Progenitor cell of endocrine pancreas (in vitro differentiated cells): ENCODE measurements around the gene FEN1. TPM values are rescaled to one million over a fixed set of nuclear protein-coding genes. Genes with fewer than 3 reads are reported as not detected.
A peak's percentile ranks its signal among the peaks of the same experiment; 100 is the strongest.

Source experiments
- DNase-seq: peaks from one replicate; pipeline ENCODE4 v3.0.0; 2021; ENCODE audit warnings: low spot score; ENCODE audit not compliant: unreplicated experiment
- H3K27ac Mint-ChIP-seq: 2 replicates; pipeline ENCODE4 v1.8.0; 2021; ENCODE audit warnings: mild to moderate bottlenecking, moderate library complexity, mixed read lengths
- H3K27me3 Mint-ChIP-seq: 2 replicates; pipeline ENCODE4 v1.8.0; 2021; ENCODE audit warnings: mixed read lengths
- H3K36me3 Mint-ChIP-seq: 2 replicates; pipeline ENCODE4 v1.8.0; 2022; ENCODE audit warnings: mixed read lengths; ENCODE audit not compliant: insufficient read depth
- H3K4me1 Mint-ChIP-seq: 2 replicates; pipeline ENCODE4 v1.8.0; 2021; ENCODE audit warnings: low read depth, mixed read lengths
- H3K4me3 Mint-ChIP-seq: 2 replicates; pipeline ENCODE4 v1.8.0; 2021; ENCODE audit warnings: low read depth, mild to moderate bottlenecking, moderate library complexity, mixed read lengths
- H3K9me3 Mint-ChIP-seq: 2 replicates; pipeline ENCODE4 v1.8.0; 2021; ENCODE audit warnings: low read depth, mixed read lengths
- total RNA-seq: library from RNA; stranded (reverse); gene quantifications from 2 replicates; pipeline ENCODE4 v1.2.1, GENCODE V29; 2021
- TF ChIP-seq, protein P1 (sequence below): fragments of 200-600 bp; sonication (generic); IDR thresholded peaks from one replicate; pipeline ENCODE4 v1.5.0; 2021; ENCODE audit warnings: antibody characterized with exemption, mild to moderate bottlenecking; ENCODE audit not compliant: unreplicated experiment

The FEN1 gene
- total RNA-seq, 1 donor from 2014 or later = 34.4 TPM

DNA sequence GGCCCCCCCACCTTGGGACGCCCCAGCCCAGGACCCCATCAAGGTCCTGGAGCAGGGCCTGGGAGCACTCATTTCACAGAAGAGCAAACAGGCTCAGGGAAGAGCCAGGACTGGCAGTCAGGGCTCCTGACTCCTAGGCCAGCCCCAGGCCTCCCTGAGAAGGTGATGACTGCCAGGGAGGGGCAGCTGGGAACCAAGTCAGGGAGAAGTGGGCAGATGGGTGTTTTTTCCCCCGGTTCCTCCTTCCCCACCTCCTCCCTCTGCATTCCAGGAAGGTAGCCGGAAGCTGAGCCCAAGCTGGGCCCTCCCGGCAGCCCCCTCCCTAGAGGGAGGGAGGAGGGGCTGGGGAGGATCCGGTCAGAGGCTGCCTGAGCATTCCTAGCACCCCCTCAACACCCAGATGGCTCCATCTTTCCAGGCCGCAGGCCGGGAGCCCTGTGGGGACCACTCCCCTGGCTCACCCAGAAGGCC lies 20.7 kb upstream of the FEN1 start:
- TF ChIP-seq, protein P1, sequence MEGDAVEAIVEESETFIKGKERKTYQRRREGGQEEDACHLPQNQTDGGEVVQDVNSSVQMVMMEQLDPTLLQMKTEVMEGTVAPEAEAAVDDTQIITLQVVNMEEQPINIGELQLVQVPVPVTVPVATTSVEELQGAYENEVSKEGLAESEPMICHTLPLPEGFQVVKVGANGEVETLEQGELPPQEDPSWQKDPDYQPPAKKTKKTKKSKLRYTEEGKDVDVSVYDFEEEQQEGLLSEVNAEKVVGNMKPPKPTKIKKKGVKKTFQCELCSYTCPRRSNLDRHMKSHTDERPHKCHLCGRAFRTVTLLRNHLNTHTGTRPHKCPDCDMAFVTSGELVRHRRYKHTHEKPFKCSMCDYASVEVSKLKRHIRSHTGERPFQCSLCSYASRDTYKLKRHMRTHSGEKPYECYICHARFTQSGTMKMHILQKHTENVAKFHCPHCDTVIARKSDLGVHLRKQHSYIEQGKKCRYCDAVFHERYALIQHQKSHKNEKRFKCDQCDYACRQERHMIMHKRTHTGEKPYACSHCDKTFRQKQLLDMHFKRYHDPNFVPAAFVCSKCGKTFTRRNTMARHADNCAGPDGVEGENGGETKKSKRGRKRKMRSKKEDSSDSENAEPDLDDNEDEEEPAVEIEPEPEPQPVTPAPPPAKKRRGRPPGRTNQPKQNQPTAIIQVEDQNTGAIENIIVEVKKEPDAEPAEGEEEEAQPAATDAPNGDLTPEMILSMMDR = no peak
- H3K4me3 Mint-ChIP-seq = no peak overlapping the region
- DNase-seq = no peak
- no peaks in the 10 kb centered on the region for H3K27me3 Mint-ChIP-seq
- peaks cover 19% of the 10 kb centered on the region for H3K4me1 Mint-ChIP-seq
- no peaks in the 10 kb centered on the region for H3K9me3 Mint-ChIP-seq
- H3K27ac Mint-ChIP-seq = peak overlapping the region; percentile 84
- peaks cover 5% of the 10 kb centered on the region for H3K36me3 Mint-ChIP-seq

DNA sequence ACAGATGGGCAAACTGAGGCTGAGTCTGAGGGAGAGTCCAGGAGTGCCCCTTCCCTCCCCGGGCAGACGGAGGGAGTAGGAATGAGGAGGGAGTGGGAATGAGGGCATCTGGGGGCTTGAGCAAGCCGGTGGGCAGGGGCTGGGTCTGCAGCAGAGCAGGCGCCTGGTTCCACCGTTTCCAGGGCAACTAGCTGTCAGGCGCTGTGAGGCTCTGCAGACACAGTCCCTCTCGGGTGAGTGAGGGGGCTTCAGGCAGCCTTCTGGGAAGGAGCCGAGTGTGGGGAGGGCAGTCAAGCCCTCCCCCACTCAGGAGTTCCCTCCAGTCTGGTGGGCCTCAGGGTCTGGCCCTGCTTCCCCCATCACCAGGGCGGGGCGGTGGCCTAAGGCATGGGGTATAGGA lies 19.4 kb upstream of the FEN1 start:
- Mint-ChIP-seq H3K9me3 (no peaks in the 10 kb centered on the region), H3K27ac (no peak overlapping the region), H3K36me3 (peaks cover 8% of the 10 kb centered on the region), H3K27me3 (no peaks in the 10 kb centered on the region), H3K4me3 (no peak overlapping the region), H3K4me1 (peaks cover 12% of the 10 kb centered on the region)
- DNase-seq = no peak
- TF ChIP-seq, protein P1 = no peak

DNA sequence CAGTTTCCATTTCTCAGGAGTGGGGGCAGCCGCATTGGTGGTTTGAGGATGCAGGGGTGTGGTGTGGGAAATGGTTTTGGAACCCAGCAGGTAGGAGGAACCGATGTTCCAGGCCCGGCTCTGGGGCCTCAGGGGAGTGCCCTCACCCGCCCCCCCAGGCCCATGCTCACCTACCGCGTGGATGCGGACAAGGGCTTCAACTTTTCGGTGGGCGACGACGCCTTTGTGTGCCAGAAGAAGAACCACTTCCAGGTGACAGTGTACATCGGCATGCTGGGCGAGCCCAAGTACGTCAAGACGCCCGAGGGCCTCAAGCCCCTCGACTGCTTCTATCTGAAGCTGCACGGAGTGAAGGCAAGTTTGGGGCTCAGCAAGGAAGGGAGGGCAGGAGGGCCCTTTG lies 18.9 kb upstream of the FEN1 start:
- Mint-ChIP-seq H3K27me3 (no peaks in the 10 kb centered on the region), H3K9me3 (no peaks in the 10 kb centered on the region), H3K27ac (no peak overlapping the region), H3K36me3 (peaks cover 8% of the 10 kb centered on the region), H3K4me1 (peaks cover 8% of the 10 kb centered on the region), H3K4me3 (no peak overlapping the region)
- TF ChIP-seq, protein P1 = no peak
- DNase-seq = no peak

DNA sequence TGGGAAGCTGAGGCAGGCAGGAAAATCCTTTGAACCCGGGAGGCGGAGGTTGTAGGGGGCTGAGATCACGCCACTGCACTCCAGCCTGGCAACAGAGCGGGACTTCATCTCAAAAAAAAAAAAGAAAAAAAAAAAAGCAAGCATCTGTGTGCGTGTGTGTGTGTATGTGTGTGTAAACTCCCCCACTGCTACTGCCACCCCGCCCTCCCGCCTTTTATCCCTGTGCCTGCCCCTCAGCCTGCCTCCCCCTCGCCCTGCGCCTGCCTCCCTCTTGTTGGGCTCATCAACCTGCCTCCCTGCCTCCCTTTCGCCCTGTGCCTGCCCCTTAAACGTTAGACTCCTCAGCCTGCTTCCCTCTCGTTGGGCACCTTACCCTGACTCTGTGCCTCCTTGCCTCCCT lies 18.3 kb upstream of the FEN1 start:
- Mint-ChIP-seq H3K4me1 (peaks cover 7% of the 10 kb centered on the region), H3K27ac (no peak overlapping the region), H3K36me3 (peaks cover 8% of the 10 kb centered on the region), H3K27me3 (no peaks in the 10 kb centered on the region), H3K9me3 (no peaks in the 10 kb centered on the region), H3K4me3 (no peak overlapping the region)
- no peak for DNase-seq
- TF ChIP-seq, protein P1 = no peak

DNA sequence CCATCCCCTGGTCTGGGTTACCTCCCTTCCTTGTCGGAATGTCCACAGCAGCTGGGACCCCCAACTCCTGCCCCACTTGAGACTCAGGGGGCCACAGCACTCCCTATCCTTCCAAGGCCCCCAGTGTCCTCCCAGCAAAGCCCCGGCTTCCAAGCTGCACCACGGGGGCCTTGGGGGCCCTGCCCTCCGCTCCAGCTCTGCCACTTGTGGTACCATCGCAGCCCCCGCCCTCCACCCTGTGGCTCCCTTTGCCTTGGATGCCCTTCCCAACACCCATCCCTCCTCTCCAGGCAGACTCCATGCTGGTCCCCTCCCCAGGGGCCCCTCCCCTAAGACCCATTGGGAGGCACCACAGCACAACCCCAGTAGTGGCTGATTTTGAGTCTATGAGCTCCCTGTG lies 17.6 kb upstream of the FEN1 start:
- Mint-ChIP-seq H3K4me1 (peaks cover 4% of the 10 kb centered on the region), H3K9me3 (no peaks in the 10 kb centered on the region), H3K27me3 (no peaks in the 10 kb centered on the region), H3K4me3 (no peak overlapping the region), H3K36me3 (peaks cover 8% of the 10 kb centered on the region), H3K27ac (no peak overlapping the region)
- no peak for DNase-seq
- TF ChIP-seq, protein P1 = no peak
